ENCODE measurements around the gene ALOX5AP.

Gene ALOX5AP

DNA sequence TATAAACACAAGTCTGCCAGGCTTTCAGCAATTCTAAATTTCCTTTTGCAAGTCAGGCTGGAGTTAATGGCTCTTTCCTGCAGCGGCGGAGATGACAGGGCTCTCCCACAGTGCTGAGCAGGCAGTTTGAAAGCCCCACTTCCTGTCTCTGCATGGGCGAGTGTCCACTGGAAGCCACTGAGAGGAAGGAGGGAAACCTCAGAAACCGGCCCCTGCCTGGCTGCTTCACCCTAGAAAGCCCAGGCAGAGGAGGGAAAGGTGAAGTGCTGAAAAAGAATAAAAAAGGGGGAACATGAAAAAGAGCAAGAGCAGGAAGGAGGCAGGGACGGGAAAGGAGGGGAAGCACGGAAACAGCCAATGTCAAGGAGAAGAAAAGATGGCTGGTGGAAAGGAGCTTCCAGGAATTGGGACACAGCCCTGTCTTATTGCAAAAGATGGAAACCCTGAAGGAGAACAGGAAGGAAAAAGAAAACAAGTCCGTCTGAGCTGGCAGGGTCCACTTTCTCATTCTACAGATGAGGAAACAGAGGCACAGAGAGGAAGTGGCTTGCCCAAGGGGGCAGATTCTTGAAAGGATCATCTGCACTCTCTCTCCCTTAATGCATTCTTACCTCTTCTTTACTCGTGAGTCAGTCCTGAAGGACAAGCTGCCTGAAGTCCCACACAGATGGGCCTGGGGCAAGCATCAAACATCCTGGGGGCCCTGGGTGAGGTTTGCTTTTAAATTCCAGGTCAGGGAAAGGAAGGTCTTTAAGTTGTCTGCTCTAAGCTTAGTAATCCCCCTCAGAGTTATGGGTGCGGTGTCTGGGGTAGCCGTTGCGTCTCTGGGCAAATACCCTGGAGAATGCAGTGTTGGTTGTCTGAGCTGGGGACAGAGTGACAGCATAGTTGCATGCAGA is 38.8 kb upstream of the ALOX5AP start:
- DNase-seq (ENCODE audit: low read depth in 2 of 2): peak in 1 of 2 donors; percentile 33
- H3K4me3 ChIP-seq (replicated peaks in 1 of 2; ENCODE audit: low read depth in 2 of 2, low read length in 2 of 2): no peak overlapping the region
- TF ChIP-seq, protein P1, sequence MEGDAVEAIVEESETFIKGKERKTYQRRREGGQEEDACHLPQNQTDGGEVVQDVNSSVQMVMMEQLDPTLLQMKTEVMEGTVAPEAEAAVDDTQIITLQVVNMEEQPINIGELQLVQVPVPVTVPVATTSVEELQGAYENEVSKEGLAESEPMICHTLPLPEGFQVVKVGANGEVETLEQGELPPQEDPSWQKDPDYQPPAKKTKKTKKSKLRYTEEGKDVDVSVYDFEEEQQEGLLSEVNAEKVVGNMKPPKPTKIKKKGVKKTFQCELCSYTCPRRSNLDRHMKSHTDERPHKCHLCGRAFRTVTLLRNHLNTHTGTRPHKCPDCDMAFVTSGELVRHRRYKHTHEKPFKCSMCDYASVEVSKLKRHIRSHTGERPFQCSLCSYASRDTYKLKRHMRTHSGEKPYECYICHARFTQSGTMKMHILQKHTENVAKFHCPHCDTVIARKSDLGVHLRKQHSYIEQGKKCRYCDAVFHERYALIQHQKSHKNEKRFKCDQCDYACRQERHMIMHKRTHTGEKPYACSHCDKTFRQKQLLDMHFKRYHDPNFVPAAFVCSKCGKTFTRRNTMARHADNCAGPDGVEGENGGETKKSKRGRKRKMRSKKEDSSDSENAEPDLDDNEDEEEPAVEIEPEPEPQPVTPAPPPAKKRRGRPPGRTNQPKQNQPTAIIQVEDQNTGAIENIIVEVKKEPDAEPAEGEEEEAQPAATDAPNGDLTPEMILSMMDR (IDR thresholded peaks at IDR 0.05; ENCODE audit: low read depth, low read length): no peak

DNA sequence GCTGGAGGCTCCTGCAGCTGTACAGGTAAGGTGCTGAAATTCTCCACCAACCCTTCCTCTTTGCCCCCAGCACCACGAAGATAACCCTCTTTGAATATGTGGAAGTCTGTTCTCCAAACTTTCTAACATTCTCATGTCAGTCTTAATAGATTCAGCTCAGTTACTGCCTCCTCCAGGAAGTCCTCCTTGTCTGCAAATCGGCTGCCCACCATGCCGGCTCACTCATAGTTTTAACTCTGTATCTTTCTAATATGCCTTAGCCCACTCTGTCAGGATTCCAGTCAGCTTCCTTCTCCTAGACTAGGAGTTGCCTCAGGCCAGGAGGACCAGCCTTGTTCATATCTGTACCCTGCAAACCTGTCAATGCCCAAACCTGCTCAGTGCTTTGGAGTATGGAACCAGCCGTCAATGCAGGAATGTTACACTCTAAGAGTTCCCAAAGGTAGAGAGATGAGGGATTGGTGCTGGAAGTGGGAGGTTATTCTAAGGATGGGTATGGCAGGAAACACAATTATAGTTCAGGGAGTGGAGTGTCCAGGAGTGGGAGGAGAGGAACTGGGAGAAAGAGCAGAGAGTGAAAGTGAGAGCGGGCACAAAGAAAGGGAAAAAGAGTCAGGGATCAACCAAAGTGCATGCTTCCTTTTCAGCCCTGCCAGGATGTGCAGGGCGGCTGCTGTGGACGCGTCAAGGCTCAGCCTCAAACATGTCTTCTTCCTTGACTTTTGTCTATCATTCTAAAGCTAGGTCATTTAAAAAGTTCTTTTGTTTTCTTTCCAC is 38.0 kb upstream of the ALOX5AP start:
- TF ChIP-seq, protein P1 (IDR thresholded peaks at IDR 0.05; ENCODE audit: low read depth, low read length): no peak
- peak in 1 of 2 donors; percentile 58 for DNase-seq (ENCODE audit: low read depth in 2 of 2)
- H3K4me3 ChIP-seq (replicated peaks in 1 of 2; ENCODE audit: low read depth in 2 of 2, low read length in 2 of 2): no peak overlapping the region

DNA sequence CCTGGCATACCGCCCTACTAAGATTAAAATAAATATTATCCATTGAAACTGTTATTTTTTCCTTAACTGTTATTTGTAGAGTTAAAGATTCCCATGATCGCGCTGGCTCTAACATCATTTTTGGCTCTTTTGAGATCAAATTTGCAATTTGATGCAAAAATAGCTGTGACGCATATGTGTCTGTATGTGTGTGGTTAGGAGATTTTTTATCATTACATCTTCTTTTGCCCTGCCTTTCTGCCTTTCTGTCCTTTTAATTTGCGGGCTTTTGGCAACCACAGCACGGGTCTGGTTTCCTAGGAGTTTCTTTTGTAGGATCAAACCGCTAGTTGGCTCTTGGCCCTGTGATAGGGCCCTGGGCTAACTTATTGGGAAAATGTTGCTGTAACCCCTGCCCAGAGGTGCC is 37.3 kb upstream of the ALOX5AP start:
- H3K4me3 ChIP-seq (replicated peaks in 1 of 2; ENCODE audit: low read depth in 2 of 2, low read length in 2 of 2): no peak overlapping the region
- peak; percentile 60 to 61 for DNase-seq (ENCODE audit: low read depth in 2 of 2)
- TF ChIP-seq, protein P1 (IDR thresholded peaks at IDR 0.05; ENCODE audit: low read depth, low read length): no peak

DNA sequence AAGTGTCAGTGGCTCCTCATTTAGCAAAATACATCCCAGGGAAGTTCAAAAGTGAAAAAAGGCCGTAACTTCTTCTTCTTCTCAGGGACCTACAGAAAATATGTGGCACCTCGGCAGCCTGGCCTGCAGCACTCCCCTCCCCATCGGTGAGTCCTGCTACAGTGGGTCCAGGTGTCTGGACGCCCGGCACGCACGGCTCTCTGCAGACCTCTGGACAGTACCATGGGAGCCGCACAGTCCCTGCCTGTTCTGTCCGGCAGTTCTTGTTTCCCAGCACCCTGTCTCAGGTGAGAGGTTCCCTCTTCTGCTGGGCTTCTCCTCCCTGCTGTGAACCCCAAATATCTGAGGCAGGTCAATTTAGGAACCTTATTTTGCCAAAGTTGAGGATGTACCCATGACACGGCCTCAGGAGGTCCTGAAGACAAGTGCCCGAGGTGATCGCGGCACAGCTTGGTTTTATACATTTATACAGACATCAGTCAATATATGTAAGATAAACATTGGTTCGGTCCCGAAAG is 36.8 kb upstream of the ALOX5AP start:
- no peak for DNase-seq (ENCODE audit: low read depth in 2 of 2)
- TF ChIP-seq, protein P1 (IDR thresholded peaks at IDR 0.05; ENCODE audit: low read depth, low read length): no peak
- H3K4me3 ChIP-seq (replicated peaks in 1 of 2; ENCODE audit: low read depth in 2 of 2, low read length in 2 of 2): no peak overlapping the region

DNA sequence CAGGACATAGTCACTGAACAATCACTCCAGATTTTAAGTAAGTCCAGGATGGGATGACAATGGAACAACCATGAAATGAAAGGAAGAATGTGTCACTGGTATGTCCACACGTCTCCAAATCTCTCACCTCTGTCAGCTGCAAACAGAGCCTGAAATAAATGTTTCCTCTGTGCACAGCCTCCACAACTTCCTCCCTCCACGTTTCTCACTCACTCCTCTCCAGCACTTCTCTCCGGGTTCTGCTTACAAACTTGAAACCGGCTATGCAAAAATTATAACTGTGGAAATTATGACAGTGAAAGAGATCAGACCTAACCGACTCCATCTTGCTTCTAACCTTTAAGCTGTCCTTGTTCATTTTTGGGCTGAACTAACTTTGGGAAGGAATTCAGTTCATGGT is 35.0 kb upstream of the ALOX5AP start:
- H3K4me3 ChIP-seq (replicated peaks in 1 of 2; ENCODE audit: low read depth in 2 of 2, low read length in 2 of 2): no peak overlapping the region
- DNase-seq (ENCODE audit: low read depth in 2 of 2): no peak
- TF ChIP-seq, protein P1 (IDR thresholded peaks at IDR 0.05; ENCODE audit: low read depth, low read length): no peak

DNA sequence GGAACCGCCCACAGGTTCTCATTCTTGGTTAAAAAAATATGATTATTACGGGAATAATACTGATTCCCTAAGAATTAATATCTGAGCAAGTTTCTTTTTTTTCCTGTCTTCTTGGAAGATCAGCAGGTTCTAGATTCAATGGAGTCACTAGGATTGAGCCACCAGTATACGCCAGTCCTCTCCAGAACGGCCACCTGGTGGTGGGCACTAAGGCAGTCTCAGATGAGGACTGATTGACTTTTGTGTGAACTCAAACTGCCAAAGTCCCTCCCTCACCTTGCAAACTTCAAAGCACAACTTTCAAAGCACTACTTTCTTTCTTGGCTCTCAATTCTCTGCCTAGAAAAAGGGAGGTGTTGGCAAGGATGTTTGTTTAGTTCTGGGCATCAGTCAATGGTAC is 33.3 kb upstream of the ALOX5AP start:
- DNase-seq (ENCODE audit: low read depth in 2 of 2): no peak
- TF ChIP-seq, protein P1 (IDR thresholded peaks at IDR 0.05; ENCODE audit: low read depth, low read length): no peak
- H3K4me3 ChIP-seq (replicated peaks in 1 of 2; ENCODE audit: low read depth in 2 of 2, low read length in 2 of 2): no peak overlapping the region
